Hepatocyte (in vitro differentiated cells): ENCODE data around the gene LRRC4.

Experiments
- EZH2phosphoT487 ChIP-seq: fragments of 200-600 bp; sonication (generic); IDR thresholded peaks from one replicate; pipeline ENCODE4 v1.6.1; 2018; ENCODE audit warnings: antibody characterized with exemption, mild to moderate bottlenecking, low read depth, moderate library complexity; ENCODE audit not compliant: unreplicated experiment, severe bottlenecking
- TF ChIP-seq, protein P1 (sequence below): fragments of 200-600 bp; sonication (generic); IDR thresholded peaks from 2 replicates; pipeline ENCODE4 v1.5.1; 2016; ENCODE audit warnings: antibody characterized with exemption, mild to moderate bottlenecking; ENCODE audit not compliant: poor library complexity

DNA sequence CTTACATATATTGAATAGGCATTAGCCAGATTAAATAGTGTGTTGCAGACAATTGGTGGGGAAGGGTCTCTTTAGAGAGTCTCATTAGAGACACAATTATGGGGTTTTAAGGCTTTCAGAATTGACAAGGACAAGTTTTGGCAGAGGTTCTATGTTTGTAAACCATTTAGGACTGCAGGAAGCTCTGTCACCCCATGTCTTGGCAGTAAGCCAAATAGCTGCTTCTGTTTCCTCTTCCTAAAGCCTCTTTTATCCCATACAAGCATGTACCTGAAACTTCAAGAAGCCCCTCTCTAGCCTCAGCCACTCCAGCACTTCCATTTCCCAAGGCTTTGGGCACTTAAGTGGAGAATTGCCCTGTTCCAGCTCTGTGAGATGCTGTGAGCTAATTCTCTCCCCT lies 21.8 kb upstream of the LRRC4 start:
- TF ChIP-seq, protein P1, sequence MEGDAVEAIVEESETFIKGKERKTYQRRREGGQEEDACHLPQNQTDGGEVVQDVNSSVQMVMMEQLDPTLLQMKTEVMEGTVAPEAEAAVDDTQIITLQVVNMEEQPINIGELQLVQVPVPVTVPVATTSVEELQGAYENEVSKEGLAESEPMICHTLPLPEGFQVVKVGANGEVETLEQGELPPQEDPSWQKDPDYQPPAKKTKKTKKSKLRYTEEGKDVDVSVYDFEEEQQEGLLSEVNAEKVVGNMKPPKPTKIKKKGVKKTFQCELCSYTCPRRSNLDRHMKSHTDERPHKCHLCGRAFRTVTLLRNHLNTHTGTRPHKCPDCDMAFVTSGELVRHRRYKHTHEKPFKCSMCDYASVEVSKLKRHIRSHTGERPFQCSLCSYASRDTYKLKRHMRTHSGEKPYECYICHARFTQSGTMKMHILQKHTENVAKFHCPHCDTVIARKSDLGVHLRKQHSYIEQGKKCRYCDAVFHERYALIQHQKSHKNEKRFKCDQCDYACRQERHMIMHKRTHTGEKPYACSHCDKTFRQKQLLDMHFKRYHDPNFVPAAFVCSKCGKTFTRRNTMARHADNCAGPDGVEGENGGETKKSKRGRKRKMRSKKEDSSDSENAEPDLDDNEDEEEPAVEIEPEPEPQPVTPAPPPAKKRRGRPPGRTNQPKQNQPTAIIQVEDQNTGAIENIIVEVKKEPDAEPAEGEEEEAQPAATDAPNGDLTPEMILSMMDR: no peak
- TF ChIP-seq EZH2phosphoT487: no peak
